Glomerular endothelial cell (primary cell): ENCODE results near the gene ALKBH4. TPM values are rescaled to one million over a fixed set of nuclear protein-coding genes. Genes with fewer than 3 reads are reported as not detected.

Experiments used
- DNase-seq: peaks from one replicate; pipeline ENCODE4 v3.0.0-alpha.2; 2011; ENCODE audit warnings: low read depth, low spot score; ENCODE audit errors: extremely low read depth
- total RNA-seq: library from RNA; depleted of rRNA; stranded (reverse); fragments of >200 nt; gene quantifications from 2 replicates; pipeline ENCODE4 v1.2.3, GENCODE V29; 2015

The ALKBH4 gene
- total RNA-seq, 1 donor from 2014 or later = 12.8 TPM

- no peak for DNase-seq
Measured at GRCh38 chr7:102407910-102408309, 56.8 kb downstream of the ALKBH4 start.

Other genes starting within 250 kb of the ALKBH4 start
- 5.5 and 11.9 TPM in 2 replicates for gene SH2B2, start 178.0 kb downstream of the ALKBH4 start, total RNA-seq
- gene SPDYE6, start 108.4 kb downstream of the ALKBH4 start, total RNA-seq = not detected in 2 replicates
- gene PRKRIP1, start 68.5 kb downstream of the ALKBH4 start, total RNA-seq = 13.8 and 28.1 TPM in 2 replicates
- 90.0 and 108 TPM in 2 replicates for gene ORAI2, start 31.3 kb downstream of the ALKBH4 start, total RNA-seq
- gene LRWD1, start 121 bp upstream of the ALKBH4 start, total RNA-seq = 17.1 and 23.5 TPM in 2 replicates
- 50.5 and 54.8 TPM in 2 replicates for gene POLR2J, start 14.1 kb upstream of the ALKBH4 start, total RNA-seq
- gene RASA4B, start 52.9 kb upstream of the ALKBH4 start, total RNA-seq = 12.1 and 14.4 TPM in 2 replicates
- 9.7 and 11.7 TPM in 2 replicates for gene UPK3BL2, start 78.8 kb upstream of the ALKBH4 start, total RNA-seq
- not detected in 2 replicates for gene SPDYE2, start 86.4 kb upstream of the ALKBH4 start, total RNA-seq
- gene POLR2J3, start 107.7 kb upstream of the ALKBH4 start, total RNA-seq = 16.6 and 21.4 TPM in 2 replicates
- 22.0 and 30.1 TPM in 2 replicates for gene RASA4, start 151.9 kb upstream of the ALKBH4 start, total RNA-seq
- gene UPK3BL1, start 177.9 kb upstream of the ALKBH4 start, total RNA-seq = 13.4 and 24.4 TPM in 2 replicates
- gene SPDYE2B, start 185.5 kb upstream of the ALKBH4 start, total RNA-seq = not detected in 2 replicates
- gene POLR2J2, start 206.8 kb upstream of the ALKBH4 start, total RNA-seq = 1.8 and 6.1 TPM in 2 replicates